CD14-positive monocyte (primary cell): ENCODE results near the gene PSPC1. TPM values are rescaled to one million over a fixed set of nuclear protein-coding genes. Genes with fewer than 3 reads are reported as not detected.

ENCODE experiments used
- DNase-seq, 3 donors: peaks; one replicate each; pipeline ENCODE4 v3.0.0-alpha.2; 2011 to 2022
- H2AFZ ChIP-seq: 2 replicates; pipeline ENCODE4 v1.6.0; 2012; ENCODE audit warnings: mild to moderate bottlenecking, low read depth, low read length, inconsistent platforms; ENCODE audit not compliant: insufficient read depth, poor library complexity, severe bottlenecking
- H3K27ac ChIP-seq, 2 donors: 1 replicate in 1 of 2; 2 replicates in 1 of 2; pipeline ENCODE4 v1.5.1; 2012 to 2013; ENCODE audit warnings: low read length in 2 of 2, control low read depth in 1 of 2, inconsistent platforms in 1 of 2, low read depth in 1 of 2, mild to moderate bottlenecking in 1 of 2
- H3K27me3 ChIP-seq, 2 donors: one replicate each; pipeline versions ENCODE4 v1.6.0 to v1.6.1; 2011 to 2013; ENCODE audit warnings: low read length in 2 of 2; ENCODE audit not compliant: control insufficient read depth in 2 of 2, insufficient read depth in 2 of 2
- H3K36me3 ChIP-seq, 2 donors: replicated peaks in 1 of 2; 1 replicate in 1 of 2; 2 replicates in 1 of 2; pipeline versions ENCODE4 v1.5.1 to v1.6.1; 2012 to 2013; ENCODE audit warnings: low read length in 2 of 2, control low read depth in 1 of 2, inconsistent platforms in 1 of 2, mild to moderate bottlenecking in 1 of 2; ENCODE audit not compliant: insufficient read depth in 2 of 2, control insufficient read depth in 1 of 2
- H3K4me1 ChIP-seq, 2 donors: 1 replicate in 1 of 2; 2 replicates in 1 of 2; pipeline versions ENCODE4 v1.5.1 to v1.6.1; 2012 to 2013; ENCODE audit warnings: low read length in 2 of 2, control low read depth in 1 of 2, inconsistent platforms in 1 of 2, mild to moderate bottlenecking in 1 of 2, moderate library complexity in 1 of 2; ENCODE audit not compliant: insufficient read depth in 2 of 2, control insufficient read depth in 1 of 2
- H3K4me2 ChIP-seq: replicated peaks from 2 replicates; pipeline ENCODE3; 2012; ENCODE audit warnings: low read length, moderate library complexity, mild to moderate bottlenecking; ENCODE audit not compliant: poor library complexity, severe bottlenecking; ENCODE audit errors: extremely low read depth
- H3K4me3 ChIP-seq, 3 experiments: fragments of 200-600 bp in 1 of 3; sonication (generic) in 1 of 3; replicated peaks in 1 of 3; 1 replicate in 2 of 3; 2 replicates in 1 of 3; pipeline ENCODE4 v1.5.1; 2011 to 2013; ENCODE audit warnings: low read length in 3 of 3, mild to moderate bottlenecking in 3 of 3, control low read depth in 2 of 3, low read depth in 2 of 3, inconsistent platforms in 1 of 3, moderate library complexity in 1 of 3
- H3K79me2 ChIP-seq: 2 replicates; pipeline ENCODE4 v1.6.0; 2012; ENCODE audit warnings: mild to moderate bottlenecking, control low read depth, inconsistent platforms, low read length, moderate library complexity; ENCODE audit not compliant: insufficient read depth
- H3K9ac ChIP-seq: 2 replicates; pipeline ENCODE4 v1.6.0; 2017; ENCODE audit warnings: low read length, mild to moderate bottlenecking; ENCODE audit not compliant: insufficient read depth, poor library complexity, severe bottlenecking
- H3K9me3 ChIP-seq, 2 donors: replicated peaks in 1 of 2; 1 replicate in 1 of 2; 2 replicates in 1 of 2; pipeline versions ENCODE4 v1.5.1 to v1.6.1; 2012 to 2013; ENCODE audit warnings: low read length in 2 of 2, control low read depth in 1 of 2; ENCODE audit not compliant: control insufficient read depth in 1 of 2, insufficient read depth in 1 of 2
- H4K20me1 ChIP-seq: 2 replicates; pipeline ENCODE4 v1.6.0; 2012; ENCODE audit warnings: mild to moderate bottlenecking, low read length, control low read depth, moderate library complexity; ENCODE audit not compliant: insufficient read depth
- H3K27ac Mint-ChIP-seq, 7 donors: one replicate each; pipeline ENCODE4 v1.8.0; 2020; ENCODE audit warnings: mild to moderate bottlenecking in 7 of 7, mixed read lengths in 7 of 7, moderate library complexity in 6 of 7, inconsistent platforms in 2 of 7
- H3K27me3 Mint-ChIP-seq, 3 donors: one replicate each; pipeline ENCODE4 v1.8.0; 2021 to 2022; ENCODE audit warnings: low read depth in 3 of 3, mild to moderate bottlenecking in 3 of 3, mixed read lengths in 3 of 3, moderate library complexity in 3 of 3, inconsistent platforms in 1 of 3
- H3K36me3 Mint-ChIP-seq, 2 donors: one replicate each; pipeline ENCODE4 v1.8.0; 2020; ENCODE audit warnings: mixed read lengths in 2 of 2, inconsistent platforms in 1 of 2, mild to moderate bottlenecking in 1 of 2
- H3K4me1 Mint-ChIP-seq: one replicate; pipeline ENCODE4 v1.8.0; 2020; ENCODE audit warnings: mild to moderate bottlenecking, mixed read lengths
- H3K4me3 Mint-ChIP-seq, 2 donors: one replicate each; pipeline ENCODE4 v1.8.0; 2020; ENCODE audit warnings: mild to moderate bottlenecking in 2 of 2, mixed read lengths in 2 of 2, moderate library complexity in 1 of 2
- H3K9me3 Mint-ChIP-seq, 7 donors: one replicate each; pipeline ENCODE4 v1.8.0; 2020 to 2022; ENCODE audit warnings: mixed read lengths in 7 of 7, mild to moderate bottlenecking in 6 of 7, moderate library complexity in 6 of 7, inconsistent platforms in 2 of 7
- WGBS: methylation state at CpG from one replicate; pipeline ENCODE4 v1.1.5; 2013; ENCODE audit warnings: missing lambda C conversion rate; ENCODE audit not compliant: insufficient coverage; 5-methylcytosine and 5-hydroxymethylcytosine counted together
- intact Hi-C, 2 donors: fragments of 100-400 bp; cut with micrococcal nuclease; formaldehyde crosslinking; loops; one replicate each; pipeline versions ENCODE4 v1.15.0 to v1.15.1; 2023
- polyA plus RNA-seq, 3 donors: library from polyadenylated mRNA; depleted of rRNA in 1 of 3; unstranded in 2 of 3; stranded (reverse) in 1 of 3; fragments of 300-500 nt in 2 of 3; fragments of >200 nt in 1 of 3; fragmentation: Illumina TruSeq in 2 of 3; gene quantifications; 1 replicate in 2 of 3; 2 replicates in 1 of 3; pipeline ENCODE4 v1.2.3, GENCODE V29; 2012 to 2021
- TF ChIP-seq, protein P1 (sequence below): fragments of 200-600 bp; IDR thresholded peaks from one replicate; pipeline ENCODE4 v1.8.0; 2022; ENCODE audit warnings: antibody characterized with exemption, mild to moderate bottlenecking

Gene PSPC1
- polyA plus RNA-seq, 3 donors = 17.3 to 34.4 (median 19.4) TPM

DNA sequence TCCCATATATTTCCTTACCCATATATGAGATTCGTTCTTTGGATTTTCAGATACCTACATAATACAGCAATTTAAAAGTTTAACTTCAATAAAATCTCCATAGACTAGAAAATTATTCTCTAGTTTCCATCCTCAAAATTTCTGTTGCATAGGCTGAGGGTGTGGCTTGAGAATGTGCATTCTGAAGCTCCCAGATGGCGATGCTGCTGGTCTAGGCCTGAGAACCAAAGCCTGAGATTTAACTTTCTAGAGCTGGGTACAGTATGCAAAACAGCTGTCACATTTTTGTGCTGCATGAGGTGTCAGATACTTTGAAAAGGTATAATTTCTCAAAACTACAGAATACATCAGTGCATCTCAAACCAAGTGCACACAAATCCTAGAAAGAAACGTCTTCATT is 106.6 kb downstream of the PSPC1 start:
- H2AFZ ChIP-seq = no peak overlapping the region
- H3K27ac ChIP-seq = no peak overlapping the region
- H3K27me3 ChIP-seq = no peaks in the 10 kb centered on the region
- no peak overlapping the region for H3K4me2 ChIP-seq
- H3K4me3 Mint-ChIP-seq = no peak overlapping the region
- no peak overlapping the region for H3K4me3 ChIP-seq
- intact Hi-C loops = no loop called here
- H4K20me1 ChIP-seq = peaks cover 12% of the 10 kb centered on the region
- H3K9me3 ChIP-seq = no peaks in the 10 kb centered on the region
- H3K27ac Mint-ChIP-seq = peak overlapping the region in 1 of 7 donors; percentile 48
- no peaks in the 10 kb centered on the region for H3K27me3 Mint-ChIP-seq
- H3K4me1 ChIP-seq = no peaks in the 10 kb centered on the region
- H3K4me1 Mint-ChIP-seq = peaks cover 2% of the 10 kb centered on the region
- H3K36me3 Mint-ChIP-seq = peaks cover 62 to 79% of the 10 kb centered on the region in 2 donors
- H3K9ac ChIP-seq = no peak overlapping the region
- H3K79me2 ChIP-seq = no peaks in the 10 kb centered on the region
- TF ChIP-seq, protein P1, sequence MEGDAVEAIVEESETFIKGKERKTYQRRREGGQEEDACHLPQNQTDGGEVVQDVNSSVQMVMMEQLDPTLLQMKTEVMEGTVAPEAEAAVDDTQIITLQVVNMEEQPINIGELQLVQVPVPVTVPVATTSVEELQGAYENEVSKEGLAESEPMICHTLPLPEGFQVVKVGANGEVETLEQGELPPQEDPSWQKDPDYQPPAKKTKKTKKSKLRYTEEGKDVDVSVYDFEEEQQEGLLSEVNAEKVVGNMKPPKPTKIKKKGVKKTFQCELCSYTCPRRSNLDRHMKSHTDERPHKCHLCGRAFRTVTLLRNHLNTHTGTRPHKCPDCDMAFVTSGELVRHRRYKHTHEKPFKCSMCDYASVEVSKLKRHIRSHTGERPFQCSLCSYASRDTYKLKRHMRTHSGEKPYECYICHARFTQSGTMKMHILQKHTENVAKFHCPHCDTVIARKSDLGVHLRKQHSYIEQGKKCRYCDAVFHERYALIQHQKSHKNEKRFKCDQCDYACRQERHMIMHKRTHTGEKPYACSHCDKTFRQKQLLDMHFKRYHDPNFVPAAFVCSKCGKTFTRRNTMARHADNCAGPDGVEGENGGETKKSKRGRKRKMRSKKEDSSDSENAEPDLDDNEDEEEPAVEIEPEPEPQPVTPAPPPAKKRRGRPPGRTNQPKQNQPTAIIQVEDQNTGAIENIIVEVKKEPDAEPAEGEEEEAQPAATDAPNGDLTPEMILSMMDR = no peak
- H3K36me3 ChIP-seq = peaks cover 55 to 86% of the 10 kb centered on the region in 2 donors
- H3K9me3 Mint-ChIP-seq = no peaks in the 10 kb centered on the region
- DNase-seq = no peak
- 100% methylated on average over 1 of the region's 3 CpGs for WGBS

DNA sequence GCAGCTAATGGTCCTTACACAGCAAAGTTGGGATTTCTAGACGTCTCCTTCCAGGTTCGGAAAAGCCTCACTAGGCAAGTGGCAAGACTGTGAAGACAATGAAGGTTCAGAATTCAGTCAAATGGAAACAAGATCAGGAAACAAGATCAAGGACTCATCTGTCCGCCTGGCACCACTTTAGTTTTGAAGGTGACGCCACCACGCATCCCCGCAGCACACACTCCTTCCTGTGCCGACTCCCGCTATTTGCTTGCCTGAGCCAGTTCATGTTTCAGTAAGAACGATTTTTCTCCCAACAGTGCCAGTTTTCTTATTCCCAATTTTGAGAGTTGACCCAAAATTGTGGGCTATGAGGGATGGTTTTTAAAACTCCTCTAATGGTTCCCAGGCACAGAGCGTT is 107.8 kb downstream of the PSPC1 start:
- H3K9ac ChIP-seq = no peak overlapping the region
- no peak for DNase-seq
- 98% methylated on average over 6 of the region's 10 CpGs for WGBS
- H3K36me3 ChIP-seq = peaks cover 68 to 99% of the 10 kb centered on the region in 2 donors
- H3K27ac Mint-ChIP-seq = peak overlapping the region in 2 of 7 donors; percentile 2 to 71
- H3K27ac ChIP-seq = no peak overlapping the region
- no peak overlapping the region for H3K4me3 Mint-ChIP-seq
- H3K27me3 ChIP-seq = no peaks in the 10 kb centered on the region
- no peak overlapping the region for H2AFZ ChIP-seq
- intact Hi-C loops = no loop called here
- no peaks in the 10 kb centered on the region for H3K9me3 ChIP-seq
- TF ChIP-seq, protein P1 = no peak
- peaks cover 16% of the 10 kb centered on the region for H4K20me1 ChIP-seq
- no peak overlapping the region for H3K4me3 ChIP-seq
- H3K4me1 Mint-ChIP-seq = peaks cover 2% of the 10 kb centered on the region
- no peaks in the 10 kb centered on the region for H3K4me1 ChIP-seq
- no peak overlapping the region for H3K4me2 ChIP-seq
- H3K36me3 Mint-ChIP-seq = peaks cover 71 to 88% of the 10 kb centered on the region in 2 donors
- H3K79me2 ChIP-seq = no peaks in the 10 kb centered on the region
- no peaks in the 10 kb centered on the region for H3K27me3 Mint-ChIP-seq
- H3K9me3 Mint-ChIP-seq = no peaks in the 10 kb centered on the region
